Right lobe of liver (tissue), 6 donors: Measurements from ENCODE around the gene MGP. TPM values are rescaled to one million over a fixed set of nuclear protein-coding genes. Genes with fewer than 3 reads are reported as not detected.

ENCODE experiments used
- ATAC-seq, 4 donors: fragments of 200-7000 bp; cut with Tn5 transposase; one replicate each; pipeline ENCODE4 v1.9.1; 2020; ENCODE audit warnings: mild to moderate bottlenecking in 4 of 4, moderate library complexity in 4 of 4
- DNase-seq, 3 donors: peaks; one replicate each; pipeline ENCODE4 v3.0.0-alpha.2; 2020
- H3K27ac ChIP-seq, 3 donors: fragments of 200-600 bp; one replicate each; pipeline ENCODE4 v1.8.0; 2022
- H3K27me3 ChIP-seq, 2 donors: fragments of 200-600 bp; one replicate each; pipeline ENCODE4 v1.8.0; 2022
- H3K36me3 ChIP-seq, 4 donors: fragments of 200-600 bp; sonication (generic) in 1 of 4; one replicate each; pipeline versions ENCODE4 v1.5.1 to v1.8.0; 2017 to 2022; ENCODE audit warnings: control low read depth in 1 of 4
- H3K4me1 ChIP-seq, 4 donors: fragments of 200-600 bp; sonication (generic) in 1 of 4; one replicate each; pipeline versions ENCODE4 v1.5.1 to v1.8.0; 2017 to 2022; ENCODE audit warnings: control low read depth in 1 of 4
- H3K4me3 ChIP-seq, 3 donors: fragments of 200-600 bp; one replicate each; pipeline ENCODE4 v1.8.0; 2022
- H3K9me3 ChIP-seq, 4 donors: fragments of 200-600 bp; sonication (generic) in 1 of 4; one replicate each; pipeline versions ENCODE4 v1.5.1 to v1.8.0; 2017 to 2022; ENCODE audit warnings: control low read depth in 1 of 4
- POLR2A ChIP-seq: fragments of 450-650 bp; IDR thresholded peaks from one replicate; pipeline ENCODE4 v1.6.1; 2017; ENCODE audit warnings: antibody characterized with exemption, mild to moderate bottlenecking
- WGBS: methylation state at CpG from one replicate; pipeline ENCODE4 v1.1.6; 2018; ENCODE audit warnings: low coverage, low lambda C conversion rate; ENCODE audit not compliant: insufficient coverage; ENCODE audit errors: missing lambda C conversion rate; 5-methylcytosine and 5-hydroxymethylcytosine counted together
- intact Hi-C, 2 donors: fragments of 100-400 bp; cut with DNase I; formaldehyde crosslinking; loops; one replicate each; pipeline versions ENCODE4 v1.11.2 to v1.14.1; 2022
- total RNA-seq, 6 experiments: library from RNA; depleted of rRNA in 2 of 6; stranded (reverse); fragments of >200 nt in 2 of 6; fragmentation: NEBNext Ultra II Directional in 3 of 6; extraction: Animal tissue kit (Norgen Biotek cat#: 25700) in 3 of 6; gene quantifications; one replicate each; pipeline versions ENCODE4 v1.1.0 to v1.2.4, GENCODE V29; 2016 to 2023
- TF ChIP-seq, protein P1 (sequence below), 4 donors: fragments of 200-600 bp in 3 of 4; fragments of 450-650 bp in 1 of 4; IDR thresholded peaks; one replicate each; pipeline versions ENCODE4 v1.5.1 to v1.8.0; 2016 to 2022; ENCODE audit warnings: antibody characterized with exemption in 4 of 4, mild to moderate bottlenecking in 2 of 4
- donor health status: DM: no; HTN: yes; CAD: no.
- donor health status: DM: no; HTN: no; CAD: no.
- donor health status: DM: no; HTN: no; CAD: no.
- donor health status: DM: no; HTN: yes; CAD: no.
- donor health status: DM: no; HTN: yes; CAD: no.

The MGP gene
- total RNA-seq, 6 experiments from 2014 or later, result 4.7 to 15.1 (median 7.1) TPM

DNA sequence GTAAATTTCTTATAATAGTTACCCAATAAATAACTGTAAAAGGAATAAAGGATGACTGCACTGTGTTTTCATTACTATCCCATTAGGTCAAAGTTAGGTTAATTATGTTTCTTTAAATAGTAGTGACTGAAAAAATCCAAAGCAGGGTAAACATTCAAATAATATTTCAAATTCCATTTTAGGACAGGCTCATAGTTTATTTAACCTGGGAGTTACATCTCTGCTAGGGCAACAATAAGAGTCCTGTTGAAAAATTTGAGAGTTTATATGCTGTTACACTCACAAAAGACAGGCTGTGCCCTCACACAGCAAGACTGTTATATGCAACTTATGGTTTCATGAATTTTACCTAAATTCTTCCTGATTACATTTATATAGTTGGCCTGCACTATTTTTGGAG is 44.6 kb upstream of the MGP start:
- no peaks in the 10 kb centered on the region for H3K9me3 ChIP-seq
- ATAC-seq (no peak), DNase-seq (no peak)
- H3K27me3 ChIP-seq, result no peaks in the 10 kb centered on the region
- no peak overlapping the region for H3K27ac ChIP-seq
- H3K4me3 ChIP-seq, result no peak overlapping the region
- no peaks in the 10 kb centered on the region for H3K36me3 ChIP-seq
- no peaks in the 10 kb centered on the region for H3K4me1 ChIP-seq
- intact Hi-C loops, result no loop called here
- no peak for TF ChIP-seq POLR2A
- TF ChIP-seq, protein P1, sequence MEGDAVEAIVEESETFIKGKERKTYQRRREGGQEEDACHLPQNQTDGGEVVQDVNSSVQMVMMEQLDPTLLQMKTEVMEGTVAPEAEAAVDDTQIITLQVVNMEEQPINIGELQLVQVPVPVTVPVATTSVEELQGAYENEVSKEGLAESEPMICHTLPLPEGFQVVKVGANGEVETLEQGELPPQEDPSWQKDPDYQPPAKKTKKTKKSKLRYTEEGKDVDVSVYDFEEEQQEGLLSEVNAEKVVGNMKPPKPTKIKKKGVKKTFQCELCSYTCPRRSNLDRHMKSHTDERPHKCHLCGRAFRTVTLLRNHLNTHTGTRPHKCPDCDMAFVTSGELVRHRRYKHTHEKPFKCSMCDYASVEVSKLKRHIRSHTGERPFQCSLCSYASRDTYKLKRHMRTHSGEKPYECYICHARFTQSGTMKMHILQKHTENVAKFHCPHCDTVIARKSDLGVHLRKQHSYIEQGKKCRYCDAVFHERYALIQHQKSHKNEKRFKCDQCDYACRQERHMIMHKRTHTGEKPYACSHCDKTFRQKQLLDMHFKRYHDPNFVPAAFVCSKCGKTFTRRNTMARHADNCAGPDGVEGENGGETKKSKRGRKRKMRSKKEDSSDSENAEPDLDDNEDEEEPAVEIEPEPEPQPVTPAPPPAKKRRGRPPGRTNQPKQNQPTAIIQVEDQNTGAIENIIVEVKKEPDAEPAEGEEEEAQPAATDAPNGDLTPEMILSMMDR (IDR thresholded peaks at IDR 0.05), result no peak

DNA sequence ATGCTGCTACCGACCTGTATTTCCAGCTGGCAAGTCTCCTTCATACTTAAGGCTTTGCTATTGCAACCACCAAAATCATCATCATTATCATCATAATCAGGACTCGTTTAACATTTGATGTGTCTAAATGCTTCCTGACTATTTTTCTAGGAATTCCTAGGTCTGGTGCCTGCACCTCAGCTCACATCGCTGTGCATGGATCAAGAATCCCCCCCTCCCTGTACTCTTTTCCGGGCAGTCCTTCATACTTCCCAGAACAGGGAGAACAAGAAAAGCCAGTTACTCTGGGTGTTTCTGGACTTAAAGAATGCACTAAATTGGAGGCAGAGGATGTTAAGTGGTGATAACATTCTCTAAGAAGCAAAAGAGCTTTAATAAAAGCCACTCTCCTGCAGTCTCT is 43.3 kb upstream of the MGP start:
- H3K9me3 ChIP-seq, result no peaks in the 10 kb centered on the region
- no peaks in the 10 kb centered on the region for H3K36me3 ChIP-seq
- H3K4me3 ChIP-seq, result no peak overlapping the region
- ATAC-seq (no peak), DNase-seq (no peak)
- 41% methylated on average over 4 of the region's 4 CpGs for WGBS
- no peak for TF ChIP-seq POLR2A
- TF ChIP-seq, protein P1 (IDR thresholded peaks at IDR 0.05), result no peak
- intact Hi-C loops, result no loop called here
- no peaks in the 10 kb centered on the region for H3K27me3 ChIP-seq
- no peaks in the 10 kb centered on the region for H3K4me1 ChIP-seq
- H3K27ac ChIP-seq, result no peak overlapping the region

DNA sequence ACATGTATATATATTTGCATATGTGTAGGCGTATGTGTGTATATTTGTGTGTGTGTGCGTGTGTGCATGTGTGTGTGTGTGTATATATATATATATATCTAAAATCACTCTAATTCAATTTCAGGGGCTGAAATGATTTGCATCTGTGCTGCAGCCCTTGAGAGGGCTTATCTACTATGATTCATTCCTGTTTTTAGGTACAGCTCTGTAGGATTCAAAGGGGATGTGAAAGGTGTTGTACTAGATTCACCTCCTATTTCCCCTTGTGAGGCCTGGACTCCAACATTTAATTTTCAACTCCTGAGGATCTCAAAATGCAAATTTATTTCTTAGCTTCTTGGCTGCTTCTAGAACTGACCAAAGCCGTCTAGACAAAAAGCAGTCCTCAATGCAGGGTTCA is 41.6 kb upstream of the MGP start:
- Histone ChIP-seq H3K9me3 (no peaks in the 10 kb centered on the region), H3K27me3 (no peaks in the 10 kb centered on the region), H3K4me3 (no peak overlapping the region), H3K27ac (no peak overlapping the region), H3K4me1 (no peaks in the 10 kb centered on the region), H3K36me3 (no peaks in the 10 kb centered on the region)
- no peak for DNase-seq
- 75% methylated on average over 3 of the region's 3 CpGs for WGBS
- no peak for TF ChIP-seq POLR2A
- TF ChIP-seq, protein P1 (IDR thresholded peaks at IDR 0.05), result no peak
- no peak for ATAC-seq
- intact Hi-C loops, result no loop called here

- Histone ChIP-seq H3K27ac (no peak overlapping the region), H3K36me3 (no peaks in the 10 kb centered on the region), H3K27me3 (no peaks in the 10 kb centered on the region), H3K4me3 (no peak overlapping the region), H3K9me3 (no peaks in the 10 kb centered on the region), H3K4me1 (no peaks in the 10 kb centered on the region)
- no peak for TF ChIP-seq POLR2A
- TF ChIP-seq, protein P1 (IDR thresholded peaks at IDR 0.05), result no peak
- no peak for ATAC-seq
- intact Hi-C loops, result no loop called here
- DNase-seq, result no peak
- 93% methylated on average over 3 of the region's 3 CpGs for WGBS
Observed at GRCh38 chr12:14924541-14924940, 38.9 kb upstream of the MGP start.

DNA sequence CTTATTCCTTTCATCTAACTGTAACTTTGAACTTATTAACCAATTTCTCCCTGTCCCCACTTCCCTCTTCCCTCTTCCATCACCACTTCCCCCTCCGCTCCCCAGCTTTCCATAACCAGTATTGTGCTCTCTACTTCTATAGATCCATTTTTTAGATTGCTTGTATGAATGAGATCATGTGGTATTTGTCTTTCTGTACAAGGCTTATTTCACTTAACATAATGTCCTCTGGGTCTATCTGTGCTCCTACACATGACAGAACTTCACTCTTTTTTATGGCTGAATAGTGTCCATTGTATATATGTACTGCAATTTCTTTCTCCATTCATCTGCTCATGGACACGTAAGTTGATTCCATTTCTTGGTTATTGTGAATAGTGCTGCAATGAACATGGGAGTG is 38.3 kb upstream of the MGP start:
- no peaks in the 10 kb centered on the region for H3K4me1 ChIP-seq
- no peaks in the 10 kb centered on the region for H3K36me3 ChIP-seq
- intact Hi-C loops, result no loop called here
- TF ChIP-seq, protein P1 (IDR thresholded peaks at IDR 0.05), result no peak
- TF ChIP-seq POLR2A, result no peak
- DNase-seq, result no peak
- WGBS, result 86% methylated on average over 2 of the region's 2 CpGs
- H3K27me3 ChIP-seq, result no peaks in the 10 kb centered on the region
- no peak for ATAC-seq
- H3K4me3 ChIP-seq, result no peak overlapping the region
- H3K27ac ChIP-seq, result no peak overlapping the region
- no peaks in the 10 kb centered on the region for H3K9me3 ChIP-seq
